H1 (cell line): ENCODE data around the gene CPNE8. TPM values are rescaled to one million over a fixed set of nuclear protein-coding genes. Genes with fewer than 3 reads are reported as not detected.
A peak's percentile ranks its signal among the peaks of the same experiment; 100 is the strongest.

ENCODE experiments used
- CTCF ChIA-PET: fragments of 300-600 bp; sonication (Branson Sonifier 250); formaldehyde crosslinking; loops from one replicate; lab custom pipeline; 2021; ENCODE audit not compliant: partially characterized antibody; lab: Charles Lee
- POLR2A ChIA-PET: fragments of 300-600 bp; sonication (Branson Sonifier 250); formaldehyde crosslinking; loops from one replicate; lab custom pipeline; 2021; ENCODE audit warnings: inconsistent platforms; ENCODE audit not compliant: partially characterized antibody; lab: Charles Lee
- DNase-seq, 2 experiments: peaks; one replicate each; pipeline versions ENCODE4 v3.0.0 to v3.0.0-alpha.2; 2010 to 2022; ENCODE audit warnings: low spot score in 2 of 2, low read depth in 1 of 2, mixed read lengths in 1 of 2
- FAIRE-seq: peaks from 2 replicates; lab custom pipeline; 2011; peaks lifted over from hg19 to GRCh38; lab: Jason Lieb, UNC
- H2AFZ ChIP-seq: 2 replicates; pipeline ENCODE4 v1.8.1; 2012; ENCODE audit warnings: low read length, inconsistent platforms
- H2AK5ac ChIP-seq: 2 replicates; pipeline ENCODE4 v1.6.1; 2013; ENCODE audit warnings: low read depth, low read length
- H2BK120ac ChIP-seq: replicated peaks from 2 replicates; pipeline ENCODE3; 2013; ENCODE audit warnings: low read depth, low read length, inconsistent platforms
- H2BK12ac ChIP-seq: 2 replicates; pipeline ENCODE4 v1.6.1; 2013; ENCODE audit warnings: low read depth, low read length
- H2BK15ac ChIP-seq: 2 replicates; pipeline ENCODE4 v1.6.1; 2013; ENCODE audit warnings: low read length
- H2BK20ac ChIP-seq: 2 replicates; pipeline ENCODE4 v1.6.1; 2013; ENCODE audit warnings: low read length
- H2BK5ac ChIP-seq: 2 replicates; pipeline ENCODE4 v1.6.1; 2013; ENCODE audit warnings: low read depth, low read length
- H3K14ac ChIP-seq: 2 replicates; pipeline ENCODE4 v1.6.1; 2013; ENCODE audit warnings: inconsistent platforms; ENCODE audit not compliant: insufficient read length
- H3K18ac ChIP-seq: 2 replicates; pipeline ENCODE4 v1.6.1; 2013; ENCODE audit warnings: low read length; ENCODE audit errors: extremely low read depth
- H3K23ac ChIP-seq: 2 replicates; pipeline ENCODE4 v1.6.1; 2013; ENCODE audit warnings: inconsistent platforms; ENCODE audit not compliant: insufficient read length
- H3K23me2 ChIP-seq: 2 replicates; pipeline ENCODE4 v1.6.1; 2013; ENCODE audit warnings: low read depth, low read length
- H3K27ac ChIP-seq: 2 replicates; pipeline ENCODE4 v1.6.1; 2011; ENCODE audit warnings: low read depth, low read length, inconsistent platforms
- H3K27me3 ChIP-seq, 4 experiments: replicated peaks in 1 of 4; 1 replicate in 1 of 4; 2 replicates in 3 of 4; pipeline versions ENCODE4 v1.6.1 to v1.8.1; 2011 to 2013; ENCODE audit warnings: low read length in 3 of 4, mild to moderate bottlenecking in 3 of 4, inconsistent platforms in 2 of 4, mixed read lengths in 2 of 4, moderate library complexity in 1 of 4; ENCODE audit not compliant: control insufficient read depth in 3 of 4, insufficient read depth in 3 of 4; ENCODE audit errors: extremely low read depth in 1 of 4
- H3K36me3 ChIP-seq, 4 experiments: 2 replicates each; pipeline versions ENCODE4 v1.6.1 to v1.8.1; 2011 to 2013; ENCODE audit warnings: mild to moderate bottlenecking in 4 of 4, low read length in 3 of 4, moderate library complexity in 2 of 4, control low read depth in 1 of 4, inconsistent platforms in 1 of 4; ENCODE audit not compliant: insufficient read depth in 4 of 4, control insufficient read depth in 2 of 4
- H3K4ac ChIP-seq: replicated peaks from 2 replicates; pipeline ENCODE3; 2013; ENCODE audit warnings: low read length, low read depth, mixed read lengths, inconsistent platforms; ENCODE audit not compliant: insufficient read length
- H3K4me1 ChIP-seq, 4 experiments: replicated peaks in 1 of 4; 1 replicate in 1 of 4; 2 replicates in 3 of 4; pipeline versions ENCODE4 v1.6.1 to v1.8.1; 2011 to 2013; ENCODE audit warnings: low read length in 3 of 4, inconsistent platforms in 2 of 4, mixed read lengths in 1 of 4; ENCODE audit not compliant: insufficient read depth in 4 of 4, control insufficient read depth in 3 of 4
- H3K4me2 ChIP-seq, 2 experiments: 2 replicates each; pipeline versions ENCODE4 v1.6.1 to v1.8.1; 2011 to 2013; ENCODE audit warnings: low read depth in 2 of 2, low read length in 2 of 2, control low read depth in 1 of 2, inconsistent platforms in 1 of 2, mild to moderate bottlenecking in 1 of 2; ENCODE audit not compliant: insufficient read depth in 1 of 2
- H3K4me3 ChIP-seq, 4 experiments: fragments of 200-600, 300-600 bp in 1 of 4; sonication (generic), shearing (Covaris generic), sonication (Bioruptor Twin) in 1 of 4; 2 replicates each; pipeline versions ENCODE4 v1.5.1 to v1.8.1; 2011 to 2016; ENCODE audit warnings: low read length in 4 of 4, low read depth in 3 of 4, control low read depth in 2 of 4, inconsistent platforms in 2 of 4, mild to moderate bottlenecking in 2 of 4, mixed read lengths in 1 of 4, moderate library complexity in 1 of 4; ENCODE audit not compliant: insufficient read depth in 2 of 4; ENCODE audit errors: extremely low read depth in 1 of 4
- H3K56ac ChIP-seq: replicated peaks from 2 replicates; pipeline ENCODE3; 2013; ENCODE audit warnings: low read depth, mild to moderate bottlenecking, mixed read lengths, low read length, inconsistent platforms; ENCODE audit not compliant: insufficient read length
- H3K79me1 ChIP-seq: 2 replicates; pipeline ENCODE4 v1.6.1; 2013; ENCODE audit warnings: low read depth, low read length, control low read depth
- H3K79me2 ChIP-seq, 2 experiments: 2 replicates each; pipeline versions ENCODE4 v1.6.1 to v1.8.1; 2012 to 2013; ENCODE audit warnings: low read length in 2 of 2, mild to moderate bottlenecking in 2 of 2, inconsistent platforms in 1 of 2; ENCODE audit not compliant: insufficient read depth in 2 of 2, control insufficient read depth in 1 of 2
- H3K9ac ChIP-seq, 4 experiments: replicated peaks in 1 of 4; 1 replicate in 1 of 4; 2 replicates in 3 of 4; pipeline versions ENCODE4 v1.6.1 to v1.8.1; 2011 to 2013; ENCODE audit warnings: low read depth in 3 of 4, low read length in 3 of 4, control low read depth in 2 of 4, mild to moderate bottlenecking in 2 of 4, moderate library complexity in 2 of 4, inconsistent platforms in 1 of 4; ENCODE audit errors: extremely low read depth in 1 of 4
- H3K9me3 ChIP-seq, 2 experiments: 2 replicates each; pipeline versions ENCODE4 v1.6.1 to v1.8.1; 2012 to 2013; ENCODE audit warnings: mild to moderate bottlenecking in 2 of 2, moderate library complexity in 2 of 2, control low read depth in 1 of 2, inconsistent platforms in 1 of 2, low read depth in 1 of 2, low read length in 1 of 2, mixed read lengths in 1 of 2; ENCODE audit not compliant: insufficient read depth in 2 of 2
- H4K20me1 ChIP-seq, 2 experiments: replicated peaks in 1 of 2; 2 replicates each; pipeline versions ENCODE3 to v1.8.1; 2011 to 2013; ENCODE audit warnings: inconsistent platforms in 2 of 2, low read length in 2 of 2, mild to moderate bottlenecking in 1 of 2; ENCODE audit not compliant: insufficient read depth in 2 of 2, control insufficient read depth in 1 of 2
- H4K5ac ChIP-seq: 2 replicates; pipeline ENCODE4 v1.6.1; 2013; ENCODE audit warnings: low read length, low read depth, mixed read lengths, inconsistent platforms; ENCODE audit not compliant: insufficient read length
- H4K8ac ChIP-seq: 2 replicates; pipeline ENCODE4 v1.8.0; 2013; ENCODE audit warnings: mild to moderate bottlenecking, moderate library complexity, low read length, inconsistent platforms; ENCODE audit not compliant: insufficient read depth; ENCODE audit errors: extremely low read depth
- H4K91ac ChIP-seq: replicated peaks from 2 replicates; pipeline ENCODE3; 2013; ENCODE audit warnings: low read length, mixed read lengths, inconsistent platforms; ENCODE audit not compliant: insufficient read length
- ASH2L ChIP-seq: fragments of 200-600, 300-600 bp; sonication (generic); IDR thresholded peaks from one replicate; pipeline ENCODE4 v1.7.1; 2017; ENCODE audit warnings: low read length
- CBX8 ChIP-seq: fragments of 300-800, 300-1000 bp; sonication (generic); IDR thresholded peaks from 2 replicates; pipeline ENCODE4 v1.7.1; 2016; ENCODE audit warnings: low read depth, low read length, borderline replicate concordance
- CREB1 ChIP-seq: IDR thresholded peaks from 2 replicates; pipeline ENCODE4 v1.6.1; 2012; ENCODE audit warnings: inconsistent platforms
- EGR1 ChIP-seq: IDR thresholded peaks from 2 replicates; pipeline ENCODE4 v1.6.1; 2011; ENCODE audit warnings: low read depth, low read length, borderline replicate concordance
- HDAC2 ChIP-seq, 2 experiments: fragments of 300-600 bp in 1 of 2; sonication (generic) in 1 of 2; IDR thresholded peaks; 2 replicates each; pipeline ENCODE4 v1.6.1; 2011 to 2012; ENCODE audit warnings: low read depth in 2 of 2, low read length in 2 of 2, mild to moderate bottlenecking in 2 of 2, moderate library complexity in 2 of 2, borderline replicate concordance in 1 of 2, inconsistent platforms in 1 of 2
- JUND ChIP-seq: IDR thresholded peaks from 2 replicates; pipeline ENCODE4 v1.6.1; 2011; ENCODE audit warnings: mild to moderate bottlenecking, improper control_type of control experiment, low read length
- RAD21 ChIP-seq, 2 experiments: IDR thresholded peaks in 1 of 2; conservative IDR thresholded peaks in 1 of 2; 2 replicates each; pipeline ENCODE4 v1.6.1; 2011; ENCODE audit warnings: low read depth in 2 of 2, low read length in 2 of 2, improper control_type of control experiment in 1 of 2, inconsistent platforms in 1 of 2, mild to moderate bottlenecking in 1 of 2, moderate library complexity in 1 of 2
- WGBS, 2 experiments: shearing (Covaris generic) in 1 of 2; methylation state at CpG; one replicate each; pipeline versions ENCODE4 v1.1.6 to v1.1.7; 2013 to 2015; ENCODE audit warnings: low lambda C conversion rate in 2 of 2, mixed read lengths in 2 of 2, inconsistent platforms in 1 of 2, low coverage in 1 of 2, missing lambda C conversion rate in 1 of 2; ENCODE audit not compliant: insufficient replicate concordance in 2 of 2, insufficient coverage in 1 of 2, insufficient read length in 1 of 2; ENCODE audit errors: extremely low coverage in 1 of 2, missing lambda C conversion rate in 1 of 2; 5-methylcytosine and 5-hydroxymethylcytosine counted together
- polyA plus RNA-seq, 7 experiments: library from polyadenylated mRNA; depleted of rRNA in 3 of 7; stranded (reverse) in 5 of 7; unstranded in 2 of 7; fragments of >200 nt in 5 of 7; fragments of 200-250 nt in 2 of 7; gene quantifications; 1 replicate in 5 of 7; 2 replicates in 1 of 7; 4 replicates in 1 of 7; pipeline versions ENCODE4 v1.2.1 to v1.2.3, GENCODE V29; 2011 to 2013; ENCODE audit warnings: missing spikeins in 2 of 7, mixed read lengths in 2 of 7
- total RNA-seq: library from RNA; stranded (reverse); fragmentation: NEBNext Ultra II Directional; extraction: Animal tissue kit (Norgen Biotek cat#: 25700); gene quantifications from 2 replicates; pipeline ENCODE4 v1.2.1, GENCODE V29; 2021
- TF ChIP-seq, protein P1 (sequence below): IDR thresholded peaks from 2 replicates; pipeline ENCODE4 v1.6.1; 2012; ENCODE audit warnings: inconsistent platforms

CPNE8 gene
- total and polyA plus RNA-seq, 2 of the 8 experiments (the other 6 are each of a cell fraction or from before 2014, with no cell fraction given): 2.5 to 6.8 TPM

DNA sequence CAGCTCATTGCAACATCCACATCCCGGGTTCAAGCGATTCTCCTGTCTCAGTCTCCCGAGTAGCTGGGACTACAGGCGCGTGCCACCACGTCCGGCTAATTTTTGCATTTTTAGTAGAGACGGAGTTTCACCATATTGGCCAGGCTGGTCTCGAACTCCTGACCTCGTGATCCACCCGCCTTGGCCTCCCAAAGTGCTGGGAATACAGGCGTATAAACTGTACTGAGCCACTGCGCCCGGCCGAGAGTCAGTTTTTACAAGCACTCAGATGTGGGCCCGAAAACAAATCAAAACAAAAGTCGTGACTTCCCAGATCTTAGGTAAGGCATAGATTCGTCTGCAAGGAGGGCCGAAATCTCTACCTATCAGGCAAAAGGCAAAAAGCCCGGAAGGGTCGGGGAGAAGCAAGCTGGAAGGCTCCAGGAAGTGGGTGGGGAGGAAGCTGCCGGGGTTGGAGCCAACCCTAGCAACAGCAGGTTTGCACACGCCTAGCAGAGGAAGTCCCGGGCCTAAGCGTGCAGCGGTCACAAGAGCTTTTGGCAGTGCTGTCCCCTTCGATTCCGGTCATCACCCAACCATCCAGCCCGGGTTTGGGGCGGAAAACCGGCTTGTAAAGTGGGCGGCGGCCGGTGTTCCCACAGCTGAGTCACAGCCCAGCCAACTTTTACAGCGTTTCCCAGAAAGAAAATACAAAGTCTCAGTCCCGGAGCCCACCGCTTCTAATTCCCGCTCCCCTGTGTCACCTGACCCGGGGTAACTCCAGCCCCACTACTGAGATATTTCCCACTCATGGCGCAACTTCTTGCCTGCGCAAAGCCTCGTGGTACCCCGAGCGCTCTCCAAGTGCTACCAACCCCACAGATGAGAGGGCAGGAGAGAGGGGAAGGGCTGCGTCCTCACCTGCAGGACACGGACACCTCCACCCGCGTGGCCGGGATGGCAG is 583 bp downstream of the CPNE8 start:
- H2AK5ac ChIP-seq: no peak overlapping the region
- no peaks in the 10 kb centered on the region for H3K79me1 ChIP-seq
- H4K5ac ChIP-seq: no peak overlapping the region
- H3K9ac ChIP-seq: peak overlapping the region in 3 of 4 experiments; percentile 27 to 43 (median 42); a peak in 4 of 7 replicates
- H2BK120ac ChIP-seq: peak overlapping the region; percentile 5
- FAIRE-seq (no peak), DNase-seq (peak in 1 of 2 experiments; percentile 72)
- H2BK12ac ChIP-seq: peak overlapping the region; percentile 39; the same call in 1 of the 2 replicates
- 29% methylated on average over 48 of the region's 49 CpGs; no CpG with 5 or more reads in 1 of the 2 experiments for WGBS, 2 experiments
- no peak overlapping the region for H3K23ac ChIP-seq
- peak overlapping the region; percentile 77 to 92 for H3K4me2 ChIP-seq
- H3K36me3 ChIP-seq: no peaks in the 10 kb centered on the region
- H4K91ac ChIP-seq: peak overlapping the region; percentile 85
- H4K20me1 ChIP-seq: no peaks in the 10 kb centered on the region
- no peak overlapping the region for H2BK15ac ChIP-seq
- 0 out of 2 replicates have a peak overlapping the region, but pooled peaks have one; percentile 3 for H2BK5ac ChIP-seq
- H2AFZ ChIP-seq: peak overlapping the region; percentile 98
- CTCF ChIA-PET: interaction anchor here (0.6 to 2.7 kb wide), 6 partner anchors 61 to 368 kb away, joined by 3 to 18 read pairs (median 6); no protein-coding TSS in a partner anchor
- H3K14ac ChIP-seq: no peak overlapping the region
- no peak overlapping the region for H3K27ac ChIP-seq
- H4K8ac ChIP-seq: peak overlapping the region; percentile 77
- peak overlapping the region; percentile 63 to 75 (median 72) for H3K4me3 ChIP-seq
- POLR2A ChIA-PET: interaction anchor here (1.3 to 2.9 kb wide), 3 partner anchors 10 to 191 kb away, joined by 3 to 9 read pairs (median 6); no protein-coding TSS in a partner anchor
- H3K56ac ChIP-seq: no peak overlapping the region
- peaks cover 0 to 10% (median 4%) of the 10 kb centered on the region in 4 experiments; a peak in 4 of 7 replicates for H3K27me3 ChIP-seq
- H3K18ac ChIP-seq: peak overlapping the region; percentile 42; the same call in 1 of the 2 replicates
- no peaks in the 10 kb centered on the region for H3K9me3 ChIP-seq
- H3K4me1 ChIP-seq: peaks cover 0 to 2% (median 0%) of the 10 kb centered on the region in 4 experiments; a peak in 1 of 7 replicates
- no peak overlapping the region for H3K4ac ChIP-seq
- H2BK20ac ChIP-seq: no peak overlapping the region
- H3K79me2 ChIP-seq: peaks cover 0 to 4% of the 10 kb centered on the region in 2 experiments; a peak in 1 of 4 replicates
- H3K23me2 ChIP-seq: peaks cover 15% of the 10 kb centered on the region
- TF ChIP-seq, protein P1, sequence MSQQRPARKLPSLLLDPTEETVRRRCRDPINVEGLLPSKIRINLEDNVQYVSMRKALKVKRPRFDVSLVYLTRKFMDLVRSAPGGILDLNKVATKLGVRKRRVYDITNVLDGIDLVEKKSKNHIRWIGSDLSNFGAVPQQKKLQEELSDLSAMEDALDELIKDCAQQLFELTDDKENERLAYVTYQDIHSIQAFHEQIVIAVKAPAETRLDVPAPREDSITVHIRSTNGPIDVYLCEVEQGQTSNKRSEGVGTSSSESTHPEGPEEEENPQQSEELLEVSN: peak; percentile 83
- TF ChIP-seq EGR1 (0 out of 2 replicates have a peak, but pooled peaks have one; percentile 21), JUND (no peak), CBX8 (no peak), RAD21 (IDR thresholded peaks at IDR 0.05 in 1 of 2, conservative IDR thresholded peaks at IDR 0.05 in 1 of 2; ENCODE audit: low read depth in 2 of 2, low read length in 2 of 2) (0 out of 4 replicates have a peak, but pooled peaks of 1 of the 2 experiments have one; percentile 6), HDAC2 (IDR thresholded peaks at IDR 0.05; ENCODE audit: borderline replicate concordance in 1 of 2, low read depth in 2 of 2, low read length in 2 of 2) (peak in 1 of 2 experiments; percentile 68; a peak in 1 of 4 replicates), ASH2L (no peak), CREB1 (peak; percentile 11; the same call in 1 of the 2 replicates)
